Measurements from ENCODE around the gene SMTNL2. TPM values are rescaled to one million over a fixed set of nuclear protein-coding genes. Genes with fewer than 3 reads are reported as not detected.

SMTNL2 gene
- total and polyA plus RNA-seq, 10 donors, result 0.22 to 1.5 (median 0.80) TPM

DNA sequence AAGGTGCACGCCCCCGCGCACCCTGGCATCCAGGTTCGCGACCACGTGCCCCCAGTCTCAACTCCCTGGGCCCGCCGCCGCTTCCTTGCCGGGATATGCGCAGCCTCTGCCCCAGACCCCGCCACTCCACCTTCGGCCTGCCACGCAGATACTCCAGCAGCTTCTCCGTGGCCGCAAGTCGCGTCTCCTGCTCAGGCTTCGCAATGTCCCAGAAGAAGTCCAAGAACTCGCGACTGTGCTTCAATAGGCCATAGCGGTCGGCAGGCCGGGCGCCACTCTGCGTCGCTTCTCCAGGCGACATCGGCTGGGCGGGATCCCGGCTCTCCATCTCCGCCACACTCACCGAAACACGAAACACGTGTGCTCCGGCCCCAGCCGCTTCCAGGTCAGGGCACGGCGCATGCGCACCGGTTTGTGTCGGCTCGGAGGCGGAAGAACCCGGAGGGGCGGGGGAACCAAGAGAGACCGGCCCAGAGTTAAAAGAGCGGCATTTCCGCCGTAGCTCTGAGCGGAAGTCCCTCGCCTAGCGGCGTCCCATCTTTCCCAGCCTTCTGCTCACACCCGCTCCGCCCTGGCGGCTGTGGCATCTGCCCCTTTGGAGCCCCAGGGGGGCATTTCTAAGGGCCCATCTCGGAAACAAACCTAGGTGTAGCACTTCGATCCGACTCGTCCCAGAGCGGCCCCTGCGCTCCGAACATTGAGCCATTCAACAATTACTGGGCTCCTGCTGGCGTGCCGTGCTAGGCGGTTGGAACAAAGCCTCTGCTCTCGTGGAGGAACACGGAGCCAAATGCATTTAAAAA lies 29.1 kb upstream of the SMTNL2 start, which contains the start of gene MYBBP1A:
Gene MYBBP1A, minus strand, starts transcription at position 388 of the 803 bp plus-strand sequence. Its CDS starts 60 bp downstream, at position 328.
- Histone ChIP-seq H3K4me3 (peak within 1 kb of the TSS; percentile 72 to 100 (median 96)), H3K27ac (peak within 1 kb of the TSS; percentile 71 to 95 (median 90)), H3K4me1 (peaks cover 11 to 43% (median 27%) of the 10 kb centered on the region in 6 donors), H3K9me3 (no peaks in the 10 kb centered on the region), H3K36me3 (peaks cover 3 to 39% (median 35%) of the 10 kb centered on the region in 6 donors), H3K27me3 (replicated peaks in 1 of 7) (no peaks in the 10 kb centered on the region)
- intact Hi-C loops (cut with DNase I; ENCODE audit: low total_unique reads), result no loop called here
- WGBS, 5 donors, result 0 to 1% (median 0%) methylated on average over 42 to 69 of the region's 69 CpGs
- TF ChIP-seq, protein P1, sequence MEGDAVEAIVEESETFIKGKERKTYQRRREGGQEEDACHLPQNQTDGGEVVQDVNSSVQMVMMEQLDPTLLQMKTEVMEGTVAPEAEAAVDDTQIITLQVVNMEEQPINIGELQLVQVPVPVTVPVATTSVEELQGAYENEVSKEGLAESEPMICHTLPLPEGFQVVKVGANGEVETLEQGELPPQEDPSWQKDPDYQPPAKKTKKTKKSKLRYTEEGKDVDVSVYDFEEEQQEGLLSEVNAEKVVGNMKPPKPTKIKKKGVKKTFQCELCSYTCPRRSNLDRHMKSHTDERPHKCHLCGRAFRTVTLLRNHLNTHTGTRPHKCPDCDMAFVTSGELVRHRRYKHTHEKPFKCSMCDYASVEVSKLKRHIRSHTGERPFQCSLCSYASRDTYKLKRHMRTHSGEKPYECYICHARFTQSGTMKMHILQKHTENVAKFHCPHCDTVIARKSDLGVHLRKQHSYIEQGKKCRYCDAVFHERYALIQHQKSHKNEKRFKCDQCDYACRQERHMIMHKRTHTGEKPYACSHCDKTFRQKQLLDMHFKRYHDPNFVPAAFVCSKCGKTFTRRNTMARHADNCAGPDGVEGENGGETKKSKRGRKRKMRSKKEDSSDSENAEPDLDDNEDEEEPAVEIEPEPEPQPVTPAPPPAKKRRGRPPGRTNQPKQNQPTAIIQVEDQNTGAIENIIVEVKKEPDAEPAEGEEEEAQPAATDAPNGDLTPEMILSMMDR (IDR thresholded peaks at IDR 0.05 in 8 of 11, conservative IDR thresholded peaks at IDR 0.05 in 3 of 11), result peak in 7 of 11 experiments; percentile 11 to 51 (median 48)
- TF ChIP-seq POLR2AphosphoS5 (IDR thresholded peaks at IDR 0.05) (peak; percentile 90 to 92 (median 91)), POLR2A (IDR thresholded peaks at IDR 0.05) (no peak)
- peak; percentile 100 for DNase-seq

DNA sequence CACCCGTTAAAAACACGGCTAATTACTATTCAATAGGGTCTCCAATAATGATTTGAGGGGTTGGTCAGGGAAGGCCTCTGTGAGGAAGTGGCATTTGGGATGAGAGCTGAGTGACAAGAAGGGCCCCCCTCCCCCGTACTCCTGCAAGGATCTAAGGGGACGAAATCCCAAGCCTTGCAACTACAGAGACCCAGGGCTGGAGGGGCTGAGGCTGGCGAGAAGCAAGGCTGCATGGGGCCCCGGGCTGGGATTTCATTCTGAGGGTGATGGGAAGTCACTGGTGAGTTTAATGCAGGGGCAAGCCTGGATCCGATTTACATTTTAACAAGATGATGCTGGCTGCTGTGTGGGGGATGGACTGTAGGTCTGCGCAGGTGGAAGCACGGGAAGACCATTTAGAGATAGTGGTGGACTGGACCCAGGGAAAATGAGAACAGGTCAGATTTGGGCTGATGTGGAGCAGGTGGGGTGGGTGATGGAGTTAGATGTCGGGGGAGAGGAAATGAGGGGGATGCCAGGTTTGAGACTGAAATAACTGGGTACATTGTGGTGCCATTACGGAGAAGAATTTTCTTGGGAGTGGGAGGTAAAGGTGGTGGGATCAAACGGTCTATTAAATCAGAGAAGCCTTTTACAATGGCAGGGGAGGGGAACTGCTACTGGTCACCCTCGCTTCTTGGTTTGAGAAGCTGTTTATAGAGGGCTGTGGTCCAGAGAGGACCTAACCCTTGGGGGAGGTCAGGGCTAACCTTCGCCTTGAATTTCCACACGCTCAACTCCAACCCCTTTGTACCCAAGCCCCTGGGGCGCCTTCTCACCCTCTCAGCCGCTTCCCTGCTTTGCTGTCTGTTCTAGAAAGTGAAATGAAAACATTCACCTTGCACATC lies 28.2 kb upstream of the SMTNL2 start:
- TF ChIP-seq POLR2AphosphoS5 (IDR thresholded peaks at IDR 0.05) (no peak), POLR2A (IDR thresholded peaks at IDR 0.05) (no peak)
- TF ChIP-seq, protein P1 (IDR thresholded peaks at IDR 0.05 in 8 of 11, conservative IDR thresholded peaks at IDR 0.05 in 3 of 11), result no peak
- DNase-seq, result peak; percentile 72
- peak overlapping the region; percentile 71 to 95 (median 90) for H3K27ac ChIP-seq
- WGBS, 5 donors, result 67 to 73% (median 69%) methylated on average over 17 of the region's 17 CpGs
- intact Hi-C loops (cut with DNase I; ENCODE audit: low total_unique reads), result no loop called here
- H3K36me3 ChIP-seq, result peaks cover 3 to 30% (median 26%) of the 10 kb centered on the region in 6 donors
- H3K4me1 ChIP-seq, result peaks cover 11 to 47% (median 27%) of the 10 kb centered on the region in 6 donors
- no peaks in the 10 kb centered on the region for H3K27me3 ChIP-seq (replicated peaks in 1 of 7)
- H3K9me3 ChIP-seq, result no peaks in the 10 kb centered on the region
- peak overlapping the region; percentile 72 to 100 (median 96) for H3K4me3 ChIP-seq

DNA sequence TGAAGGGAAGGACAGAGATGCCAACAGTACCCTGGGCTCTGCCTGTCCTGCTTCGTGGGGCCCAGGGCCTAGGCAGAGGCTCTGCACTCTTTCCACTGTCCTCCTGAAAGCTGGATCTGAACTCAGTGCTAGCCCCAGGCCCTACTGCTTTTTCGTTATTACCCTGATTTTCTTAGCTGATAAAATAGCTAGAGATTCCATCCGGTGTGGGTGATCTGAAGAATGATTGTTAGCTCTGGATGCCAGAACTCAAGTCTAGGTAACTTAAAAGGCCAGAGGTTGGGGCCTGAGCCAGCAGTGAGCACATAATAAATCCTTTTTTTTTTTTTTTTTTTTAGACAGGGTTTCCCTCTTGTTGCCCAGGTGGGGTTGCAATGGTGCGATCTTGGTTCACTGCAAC lies 27.3 kb upstream of the SMTNL2 start:
- WGBS, 5 donors, result 83 to 99% (median 90%) methylated on average over 4 of the region's 4 CpGs
- peaks cover 12 to 56% (median 32%) of the 10 kb centered on the region in 6 donors for H3K4me1 ChIP-seq
- intact Hi-C loops (cut with DNase I; ENCODE audit: low total_unique reads), result no loop called here
- H3K36me3 ChIP-seq, result peaks cover 0 to 21% (median 17%) of the 10 kb centered on the region in 6 donors
- TF ChIP-seq POLR2AphosphoS5 (IDR thresholded peaks at IDR 0.05) (no peak), POLR2A (IDR thresholded peaks at IDR 0.05) (no peak)
- no peaks in the 10 kb centered on the region for H3K27me3 ChIP-seq (replicated peaks in 1 of 7)
- H3K9me3 ChIP-seq, result no peaks in the 10 kb centered on the region
- no peak overlapping the region for H3K27ac ChIP-seq
- H3K4me3 ChIP-seq, result no peak overlapping the region
- DNase-seq, result peak; percentile 16

DNA sequence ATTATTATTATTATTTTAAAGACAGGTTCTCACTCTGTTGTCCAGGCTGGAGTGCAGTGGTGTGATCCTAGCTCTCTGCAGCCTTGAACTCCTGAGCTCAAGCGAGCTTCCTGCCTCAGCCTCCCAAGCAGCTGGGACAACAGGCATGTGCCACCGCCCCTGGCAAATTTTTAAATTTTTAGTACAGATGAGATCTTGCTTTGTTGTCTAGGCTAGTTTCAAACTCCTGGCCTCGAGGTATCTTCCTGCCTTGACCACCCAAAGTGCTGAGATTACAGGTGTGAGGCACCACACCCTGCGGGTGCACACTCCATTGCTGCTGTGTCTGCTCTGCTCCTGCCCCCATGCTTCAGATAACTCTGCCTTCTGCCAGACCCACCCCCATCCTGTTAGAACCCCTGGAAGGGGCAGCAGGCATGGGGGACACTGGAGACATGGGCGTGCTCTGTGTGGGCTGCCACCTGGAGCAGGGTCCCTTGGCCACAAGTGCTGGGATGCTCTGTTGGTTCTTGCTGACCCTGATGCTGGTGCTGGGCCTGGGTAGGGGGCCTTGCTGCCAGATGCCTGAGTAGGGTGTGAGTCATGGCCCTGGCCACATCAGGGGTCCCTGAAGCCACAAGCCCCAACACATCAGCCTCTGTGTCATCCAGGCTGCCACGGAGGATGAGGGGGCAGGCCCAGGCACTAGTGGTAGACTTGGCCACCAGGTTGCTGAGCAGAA lies 26.5 kb upstream of the SMTNL2 start:
- peaks cover 0 to 14% (median 10%) of the 10 kb centered on the region in 6 donors for H3K36me3 ChIP-seq
- H3K27me3 ChIP-seq (replicated peaks in 1 of 7), result no peaks in the 10 kb centered on the region
- H3K4me1 ChIP-seq, result peaks cover 16 to 64% (median 40%) of the 10 kb centered on the region in 6 donors
- H3K9me3 ChIP-seq, result no peaks in the 10 kb centered on the region
- intact Hi-C loops (cut with DNase I; ENCODE audit: low total_unique reads), result no loop called here
- DNase-seq, result peak; percentile 71
- WGBS, 5 donors, result 86 to 95% (median 89%) methylated on average over 5 to 6 of the region's 6 CpGs
- TF ChIP-seq POLR2A (IDR thresholded peaks at IDR 0.05) (no peak), POLR2AphosphoS5 (IDR thresholded peaks at IDR 0.05) (no peak)
- TF ChIP-seq, protein P1 (IDR thresholded peaks at IDR 0.05 in 8 of 11, conservative IDR thresholded peaks at IDR 0.05 in 3 of 11), result no peak
- H3K27ac ChIP-seq, result no peak overlapping the region
- no peak overlapping the region for H3K4me3 ChIP-seq

Data from spleen (tissue), 11 donors.